ENCODE measurements around the gene FRAT2. TPM values are rescaled to one million over a fixed set of nuclear protein-coding genes. Genes with fewer than 3 reads are reported as not detected.

The FRAT2 gene
- total and polyA plus RNA-seq, 2 of the 13 experiments (the other 11 are each of a cell fraction or from before 2014, with no cell fraction given): 7.2 to 14.1 TPM

DNA sequence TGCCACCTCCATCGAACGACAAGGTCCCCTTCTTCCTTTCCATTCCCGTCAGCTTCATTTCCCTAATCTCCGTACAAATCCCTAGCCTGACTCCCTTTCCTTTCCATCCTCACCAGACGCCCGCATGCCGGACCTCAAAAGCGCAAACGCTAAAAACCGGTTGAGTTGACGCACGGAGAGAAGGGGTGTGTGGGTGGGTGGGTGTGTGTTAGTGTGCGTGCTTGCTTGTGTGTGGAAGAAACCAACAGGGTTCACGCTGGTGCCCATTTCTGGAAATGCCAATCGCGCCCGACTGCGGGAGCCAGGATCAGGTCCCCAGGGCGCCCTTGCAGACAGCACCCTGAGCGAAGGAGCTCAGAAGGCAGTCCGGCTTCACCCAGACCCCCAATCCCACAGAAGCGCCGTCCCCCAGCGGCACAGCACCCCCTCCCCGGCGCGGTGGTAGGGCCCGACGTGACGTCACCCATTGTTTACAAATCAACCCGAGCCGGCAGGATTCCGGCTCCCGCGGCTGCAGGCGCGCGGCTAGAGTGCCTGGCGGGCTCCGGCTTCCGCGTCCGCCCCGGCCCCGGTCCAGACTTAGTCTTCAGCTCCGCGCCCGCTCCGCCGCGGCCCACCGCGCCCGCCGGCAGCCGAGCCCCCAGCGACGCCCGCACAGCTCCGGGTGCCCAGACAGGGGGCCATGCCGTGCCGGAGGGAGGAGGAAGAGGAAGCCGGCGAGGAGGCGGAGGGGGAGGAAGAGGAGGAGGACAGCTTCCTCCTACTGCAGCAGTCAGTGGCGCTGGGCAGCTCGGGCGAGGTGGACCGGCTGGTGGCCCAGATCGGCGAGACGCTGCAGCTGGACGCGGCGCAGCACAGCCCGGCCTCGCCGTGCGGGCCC lies 15.5 kb downstream of the FRAT2 start, which contains the start of gene FRAT1 (continued):
- TF ChIP-seq THRA (CRISPR knock-in tag; IDR thresholded peaks at IDR 0.05; ENCODE audit: borderline replicate concordance) (no peak), NAIF1 (CRISPR knock-in tag; IDR thresholded peaks at IDR 0.05; ENCODE audit: borderline replicate concordance) (no peak), TFDP1 (CRISPR knock-in tag; IDR thresholded peaks at IDR 0.05; ENCODE audit: borderline replicate concordance) (no peak), TBX3 (IDR thresholded peaks at IDR 0.05; ENCODE audit: borderline replicate concordance) (peak; percentile 53; the same call in 1 of the 2 replicates), MIXL1 (CRISPR knock-in tag; IDR thresholded peaks at IDR 0.05) (no peak), ZNF768 (CRISPR knock-in tag; IDR thresholded peaks at IDR 0.05) (peak; percentile 19; the same call in 1 of the 2 replicates), ZSCAN21 (CRISPR knock-in tag; IDR thresholded peaks at IDR 0.05; ENCODE audit: borderline replicate concordance) (peak; percentile 70; the same call in 1 of the 2 replicates), ZSCAN9 (CRISPR knock-in tag; IDR thresholded peaks at IDR 0.05; ENCODE audit: borderline replicate concordance) (no peak), ZFP62 (CRISPR knock-in tag; IDR thresholded peaks at IDR 0.05) (no peak), ASH2L (IDR thresholded peaks at IDR 0.05; ENCODE audit: insufficient read length, low read depth, low read length) (peak; percentile 59), ATF1 (CRISPR knock-in tag; IDR thresholded peaks at IDR 0.05) (peak; percentile 83), MED8 (CRISPR knock-in tag; IDR thresholded peaks at IDR 0.05; ENCODE audit: insufficient replicate concordance) (peak; percentile 64), E2F1 (CRISPR knock-in tag; IDR thresholded peaks at IDR 0.05) (no peak), CEBPG (CRISPR knock-in tag; IDR thresholded peaks at IDR 0.05) (no peak), NFKB2 (CRISPR knock-in tag; IDR thresholded peaks at IDR 0.05; ENCODE audit: borderline replicate concordance) (peak; percentile 75; the same call in 1 of the 2 replicates), ZNF572 (CRISPR knock-in tag; IDR thresholded peaks at IDR 0.05) (no peak), ZNF607 (CRISPR knock-in tag; IDR thresholded peaks at IDR 0.05; ENCODE audit: borderline replicate concordance) (0 out of 2 replicates have a peak, but pooled peaks have one; percentile 48), BRCA1 (CRISPR knock-in tag; IDR thresholded peaks at IDR 0.05) (no peak)
- TF ChIP-seq, protein P1, sequence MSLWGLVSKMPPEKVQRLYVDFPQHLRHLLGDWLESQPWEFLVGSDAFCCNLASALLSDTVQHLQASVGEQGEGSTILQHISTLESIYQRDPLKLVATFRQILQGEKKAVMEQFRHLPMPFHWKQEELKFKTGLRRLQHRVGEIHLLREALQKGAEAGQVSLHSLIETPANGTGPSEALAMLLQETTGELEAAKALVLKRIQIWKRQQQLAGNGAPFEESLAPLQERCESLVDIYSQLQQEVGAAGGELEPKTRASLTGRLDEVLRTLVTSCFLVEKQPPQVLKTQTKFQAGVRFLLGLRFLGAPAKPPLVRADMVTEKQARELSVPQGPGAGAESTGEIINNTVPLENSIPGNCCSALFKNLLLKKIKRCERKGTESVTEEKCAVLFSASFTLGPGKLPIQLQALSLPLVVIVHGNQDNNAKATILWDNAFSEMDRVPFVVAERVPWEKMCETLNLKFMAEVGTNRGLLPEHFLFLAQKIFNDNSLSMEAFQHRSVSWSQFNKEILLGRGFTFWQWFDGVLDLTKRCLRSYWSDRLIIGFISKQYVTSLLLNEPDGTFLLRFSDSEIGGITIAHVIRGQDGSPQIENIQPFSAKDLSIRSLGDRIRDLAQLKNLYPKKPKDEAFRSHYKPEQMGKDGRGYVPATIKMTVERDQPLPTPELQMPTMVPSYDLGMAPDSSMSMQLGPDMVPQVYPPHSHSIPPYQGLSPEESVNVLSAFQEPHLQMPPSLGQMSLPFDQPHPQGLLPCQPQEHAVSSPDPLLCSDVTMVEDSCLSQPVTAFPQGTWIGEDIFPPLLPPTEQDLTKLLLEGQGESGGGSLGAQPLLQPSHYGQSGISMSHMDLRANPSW (CRISPR knock-in tag; IDR thresholded peaks at IDR 0.05; ENCODE audit: borderline replicate concordance): peak; percentile 62; the same call in 1 of the 2 replicates
- TF ChIP-seq, protein P2, sequence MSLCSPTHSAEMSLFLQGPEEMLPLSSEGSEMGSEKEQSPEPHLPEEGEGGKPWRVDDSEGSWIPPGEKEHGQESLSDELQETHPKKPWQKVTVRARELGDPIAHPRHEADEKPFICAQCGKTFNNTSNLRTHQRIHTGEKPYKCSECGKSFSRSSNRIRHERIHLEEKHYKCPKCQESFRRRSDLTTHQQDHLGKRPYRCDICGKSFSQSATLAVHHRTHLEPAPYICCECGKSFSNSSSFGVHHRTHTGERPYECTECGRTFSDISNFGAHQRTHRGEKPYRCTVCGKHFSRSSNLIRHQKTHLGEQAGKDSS (CRISPR knock-in tag; IDR thresholded peaks at IDR 0.05; ENCODE audit: borderline replicate concordance, low read depth): no peak
